ENCODE data around the gene PGGHG. TPM values are rescaled to one million over a fixed set of nuclear protein-coding genes. Genes with fewer than 3 reads are reported as not detected.

Gene PGGHG
- total and polyA plus RNA-seq, 10 of the 15 experiments (the other 5 are each of a cell fraction or from before 2014, with no cell fraction given), result 0.10 to 8.3 (median 1.8) TPM

GRCh38 chr11:326842-327580, 38.1 kb downstream of the PGGHG start:
- intact Hi-C loops (cut with micrococcal nuclease; ENCODE audit: unreplicated experiment), result loop anchor here (1.0 kb wide), 1 partner anchor 23 kb away; no protein-coding TSS in a partner anchor
- ChIA-PET RAD21 (ENCODE audit: unreplicated experiment) (interaction anchor here (1.0 to 5.2 kb wide), 10 partner anchors 10 to 59 kb away, joined by 3 to 68 read pairs (median 6); partner anchors contain the start of gene IFITM2), POLR2A (interaction anchor here (0.7 to 6.0 kb wide), 12 partner anchors 10 to 89 kb away, joined by 3 to 86 read pairs (median 6); partner anchors contain the start of gene IFITM2), CTCF (interaction anchor here (0.6 to 5.4 kb wide), 10 partner anchors 11 to 120 kb away, joined by 3 to 43 read pairs (median 4); partner anchors contain the start of genes BET1L and RIC8A), SMC1A (ENCODE audit: uncharacterized antibody, unreplicated experiment) (interaction anchor here (0.7 to 4.5 kb wide), 6 partner anchors 11 to 60 kb away, joined by 3 to 42 read pairs (median 16); no protein-coding TSS in a partner anchor)
- WGBS (ENCODE audit: insufficient coverage, insufficient replicate concordance, low lambda C conversion rate, missing lambda C conversion rate), result 20% methylated on average over 19 of the region's 19 CpGs
- BruUV-seq (replicated peaks), result no TSS peak
- Histone ChIP-seq H3K36me3 (ENCODE audit: control insufficient read depth in 2 of 2, insufficient read depth in 2 of 2, low read length in 1 of 2) (no peaks in the 10 kb centered on the region), H3K27ac (ENCODE audit: control insufficient read depth, insufficient read depth) (peak overlapping the region; percentile 100), H3K4me1 (ENCODE audit: control insufficient read depth, insufficient read depth, low read length) (peaks cover 51% of the 10 kb centered on the region), H3K9me3 (replicated peaks; ENCODE audit: control insufficient read depth, insufficient read depth, low read length) (peaks cover 3% of the 10 kb centered on the region; the same call in 1 of the 3 replicates), H3K79me2 (ENCODE audit: control insufficient read depth, insufficient read depth, low read length) (peaks cover 4% of the 10 kb centered on the region), H3K27me3 (replicated peaks in 1 of 2; ENCODE audit: control insufficient read depth in 2 of 2, insufficient read depth in 2 of 2, low read length in 1 of 2) (no peaks in the 10 kb centered on the region), H3K4me3 (peak overlapping the region; percentile 56), H4K20me1 (ENCODE audit: control insufficient read depth, insufficient read depth) (no peaks in the 10 kb centered on the region), H3K4me2 (ENCODE audit: control insufficient read depth, insufficient read depth) (peak overlapping the region; percentile 100), H3K9ac (ENCODE audit: control insufficient read depth, insufficient read depth, low read length) (peak overlapping the region; percentile 98), H2AFZ (ENCODE audit: control insufficient read depth, low read depth, low read length) (peak overlapping the region; percentile 80)
- DNase-seq (ENCODE audit: low read depth, low spot score) (peak; percentile 96), ATAC-seq (peak; percentile 78), FAIRE-seq (peak; percentile 97)
- in situ Hi-C loops (cut with MboI), result no loop called here
- TF ChIP-seq EZH2 (IDR thresholded peaks at IDR 0.05; ENCODE audit: borderline replicate concordance, control insufficient read depth, low read depth, low read length) (no peak), IRF4 (IDR thresholded peaks at IDR 0.05; ENCODE audit: low read depth, low read length) (peak; percentile 90), HCFC1 (IDR thresholded peaks at IDR 0.05; ENCODE audit: low read length) (no peak), KLF5 (IDR thresholded peaks at IDR 0.05; ENCODE audit: partially characterized antibody) (no peak), IKZF2 (IDR thresholded peaks at IDR 0.05) (peak; percentile 89 to 91), BACH1 (IDR thresholded peaks at IDR 0.05; ENCODE audit: borderline replicate concordance) (peak; percentile 51; the same call in 1 of the 2 replicates), ESRRA (IDR thresholded peaks at IDR 0.05; ENCODE audit: low read length) (peak; percentile 41; the same call in 1 of the 2 replicates), KAT2A (conservative IDR thresholded peaks at IDR 0.05; ENCODE audit: control insufficient read depth, low read depth, low read length) (no peak), JUNB (IDR thresholded peaks at IDR 0.05) (peak; percentile 54), DPF2 (IDR thresholded peaks at IDR 0.05) (peak; percentile 93), NRF1 (conservative IDR thresholded peaks at IDR 0.05; ENCODE audit: low read depth, low read length) (no peak), ETV6 (conservative IDR thresholded peaks at IDR 0.05 in 1 of 2, IDR thresholded peaks at IDR 0.05 in 1 of 2; ENCODE audit: borderline replicate concordance in 1 of 2, low read depth in 1 of 2) (peak in 1 of 2 experiments; percentile 94; a peak in 2 of 4 replicates), BCL3 (IDR thresholded peaks at IDR 0.05; ENCODE audit: borderline replicate concordance, insufficient read depth, low read depth, low read length, poor library complexity, severe bottlenecking) (peak; percentile 37), ASH2L (IDR thresholded peaks at IDR 0.05; ENCODE audit: borderline replicate concordance, low read depth) (no peak), BMI1 (IDR thresholded peaks at IDR 0.05; ENCODE audit: borderline replicate concordance) (no peak), SMC3 (IDR thresholded peaks at IDR 0.05; ENCODE audit: borderline replicate concordance, low read length) (peak; percentile 10; the same call in 1 of the 2 replicates), SMARCA5 (IDR thresholded peaks at IDR 0.05) (no peak), SUZ12 (IDR thresholded peaks at IDR 0.05; ENCODE audit: unreplicated experiment) (no peak), CBX5 (IDR thresholded peaks at IDR 0.05; ENCODE audit: low read depth) (no peak), NR2F1 (conservative IDR thresholded peaks at IDR 0.05) (peak; percentile 95)
- TF ChIP-seq, protein P1, sequence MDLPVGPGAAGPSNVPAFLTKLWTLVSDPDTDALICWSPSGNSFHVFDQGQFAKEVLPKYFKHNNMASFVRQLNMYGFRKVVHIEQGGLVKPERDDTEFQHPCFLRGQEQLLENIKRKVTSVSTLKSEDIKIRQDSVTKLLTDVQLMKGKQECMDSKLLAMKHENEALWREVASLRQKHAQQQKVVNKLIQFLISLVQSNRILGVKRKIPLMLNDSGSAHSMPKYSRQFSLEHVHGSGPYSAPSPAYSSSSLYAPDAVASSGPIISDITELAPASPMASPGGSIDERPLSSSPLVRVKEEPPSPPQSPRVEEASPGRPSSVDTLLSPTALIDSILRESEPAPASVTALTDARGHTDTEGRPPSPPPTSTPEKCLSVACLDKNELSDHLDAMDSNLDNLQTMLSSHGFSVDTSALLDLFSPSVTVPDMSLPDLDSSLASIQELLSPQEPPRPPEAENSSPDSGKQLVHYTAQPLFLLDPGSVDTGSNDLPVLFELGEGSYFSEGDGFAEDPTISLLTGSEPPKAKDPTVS (IDR thresholded peaks at IDR 0.05; ENCODE audit: low read depth, low read length), result no peak

All from GM12878 (cell line).